HS-27A (cell line): Measurements from ENCODE around the gene AKAP3.

Experiments
- DNase-seq: peaks from one replicate; pipeline ENCODE4 v3.0.0-alpha.2; 2012; ENCODE audit warnings: low read depth, missing footprints

Gene AKAP3

GRCh38 chr12:4648501-4649357 is at the start of gene AKAP3, which contains the start of gene NDUFA9:
Gene AKAP3 (minus strand): TSS chr12:4649051. CDS start chr12:4638196, 10,855 bp downstream.
Gene NDUFA9 (plus strand): TSS chr12:4649114. CDS start chr12:4649127, 13 bp downstream.
- DNase-seq, result peak; percentile 75

GRCh38 chr12:4690760-4691159 is 41.9 kb upstream of the AKAP3 start:
- DNase-seq, result no peak

GRCh38 chr12:4685317-4685716 is 36.5 kb upstream of the AKAP3 start:
- no peak for DNase-seq

GRCh38 chr12:4681732-4682131 is 32.9 kb upstream of the AKAP3 start:
- no peak for DNase-seq

GRCh38 chr12:4679711-4680110 is 30.9 kb upstream of the AKAP3 start:
- no peak for DNase-seq

- DNase-seq, result no peak
Measured at GRCh38 chr12:4665236-4665635, 16.4 kb upstream of the AKAP3 start.

- DNase-seq, result peak; percentile 68
Measured at GRCh38 chr12:4663971-4664505, 15.2 kb upstream of the AKAP3 start.

- DNase-seq, result no peak
Measured at GRCh38 chr12:4653691-4654090, 4.8 kb upstream of the AKAP3 start.

- DNase-seq, result no peak
Measured at GRCh38 chr12:4653257-4653656, 4.4 kb upstream of the AKAP3 start.

GRCh38 chr12:4649358-4649661 is 459 bp upstream of the AKAP3 start:
- DNase-seq, result no peak

GRCh38 chr12:4648104-4648500 is 749 bp downstream of the AKAP3 start:
- peak; percentile 9 for DNase-seq

- DNase-seq, result no peak
Measured at GRCh38 chr12:4645023-4645422, 3.8 kb downstream of the AKAP3 start.

GRCh38 chr12:4643747-4644146 is 5.1 kb downstream of the AKAP3 start:
- DNase-seq, result no peak

GRCh38 chr12:4630262-4630661 is 18.6 kb downstream of the AKAP3 start:
- DNase-seq, result no peak

- no peak for DNase-seq
Measured at GRCh38 chr12:4628406-4628805, 20.4 kb downstream of the AKAP3 start.

GRCh38 chr12:4626543-4626942 is 22.3 kb downstream of the AKAP3 start:
- no peak for DNase-seq

- DNase-seq, result no peak
Measured at GRCh38 chr12:4621511-4621910, 27.3 kb downstream of the AKAP3 start.

GRCh38 chr12:4615667-4616066 is 33.2 kb downstream of the AKAP3 start:
- no peak for DNase-seq

- no peak for DNase-seq
Measured at GRCh38 chr12:4610481-4610880, 38.4 kb downstream of the AKAP3 start.

- no peak for DNase-seq
Measured at GRCh38 chr12:4609071-4609470, 39.8 kb downstream of the AKAP3 start.

GRCh38 chr12:4607056-4607455 is 41.8 kb downstream of the AKAP3 start:
- no peak for DNase-seq

- DNase-seq, result peak; percentile 85
Measured at GRCh38 chr12:4604684-4605193, 44.1 kb downstream of the AKAP3 start.

- DNase-seq, result no peak
Measured at GRCh38 chr12:4603946-4604345, 44.9 kb downstream of the AKAP3 start.

GRCh38 chr12:4603421-4603820 is 45.4 kb downstream of the AKAP3 start:
- DNase-seq, result no peak
